ENCODE data around the gene PELO.

GRCh38 chr5:52738095-52738506 is 49.6 kb upstream of the PELO start:
- no peak for TF ChIP-seq ELF4 (IDR thresholded peaks at IDR 0.05)
- no peak for TF ChIP-seq L3MBTL2 (conservative IDR thresholded peaks at IDR 0.05)

All from HEK293T (cell line).